Stimulated activated CD4-positive, alpha-beta T cell treated with anti-CD3 and anti-CD28 coated beads, Interleukin-12 subunit alpha, Interleukin-12 subunit beta, amount 100 ng/mL, for 24 hours (primary cell): ENCODE results near the gene FARP2.

Source experiments
- DNase-seq, 2 experiments: peaks; one replicate each; pipeline ENCODE4 v3.0.0-alpha.2; 2020; ENCODE audit warnings: low read depth in 2 of 2

FARP2 gene

GRCh38 chr2:241532168-241532567 is 176.1 kb downstream of the FARP2 start:
- DNase-seq: no peak

GRCh38 chr2:241532733-241533601 is 176.9 kb downstream of the FARP2 start:
- DNase-seq: no peak

DNA sequence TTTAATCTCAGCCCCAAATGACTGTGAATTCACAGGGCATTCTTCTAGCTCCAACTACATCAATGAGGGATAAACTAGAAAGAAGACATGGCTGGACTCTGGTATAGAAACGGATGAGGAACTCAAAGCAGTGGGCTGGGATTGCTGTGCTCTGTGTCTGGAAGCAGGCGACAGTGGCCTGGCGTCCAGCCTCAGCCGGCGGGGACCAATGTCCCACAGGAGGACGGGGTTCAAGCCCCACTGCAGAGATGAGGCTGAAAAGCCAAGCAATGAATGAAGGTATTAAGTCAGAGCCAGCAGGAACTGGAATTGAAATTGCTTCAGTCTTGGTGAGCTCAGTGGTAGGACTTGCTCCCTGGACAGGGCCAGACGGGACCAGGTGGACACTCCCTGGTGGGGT is 178.2 kb downstream of the FARP2 start:
- no peak for DNase-seq

GRCh38 chr2:241534701-241535375 is 178.8 kb downstream of the FARP2 start:
- DNase-seq: no peak

- no peak for DNase-seq
These were observed 180.0 kb downstream of the FARP2 start for GRCh38 chr2:241535871-241536655.

DNA sequence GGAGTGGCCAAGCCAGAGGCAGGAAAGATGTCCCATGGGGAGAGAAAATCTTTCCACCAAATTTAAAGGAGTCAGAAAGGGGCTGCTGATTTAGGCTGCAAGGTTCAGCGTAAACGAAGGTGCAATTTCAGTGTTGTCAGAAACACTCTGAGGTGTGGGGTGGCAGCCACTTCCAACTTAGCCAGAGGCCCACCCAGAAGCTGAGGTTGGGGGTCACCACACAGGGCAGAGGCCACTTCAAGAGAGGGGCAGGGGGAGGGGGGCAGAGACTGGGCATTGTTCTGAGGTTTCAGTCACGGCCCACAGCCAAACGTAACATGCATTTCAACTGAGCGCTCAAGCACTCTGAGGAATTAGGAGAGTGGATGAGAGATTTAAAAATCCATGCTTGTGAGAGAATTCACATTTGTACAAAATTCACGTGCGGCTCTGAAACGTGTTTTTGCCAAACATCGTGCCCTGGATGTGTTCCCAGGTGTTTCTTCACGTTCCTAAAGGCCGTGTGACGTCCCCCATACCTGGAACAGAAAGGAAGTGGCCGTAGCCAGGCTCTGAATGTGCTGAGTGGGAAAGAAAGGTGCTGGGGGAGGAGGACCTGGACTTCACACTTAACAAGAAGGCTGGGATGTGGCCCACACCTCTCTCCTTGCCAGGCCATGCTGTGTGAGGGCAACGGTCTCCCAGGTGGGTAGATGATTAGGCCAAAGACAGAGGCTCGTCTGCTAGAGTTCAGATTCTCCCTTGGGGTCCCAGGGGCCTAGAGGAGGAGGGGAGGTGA is 182.9 kb downstream of the FARP2 start:
- no peak for DNase-seq

GRCh38 chr2:241539616-241540374 is 183.7 kb downstream of the FARP2 start:
- DNase-seq: no peak

- no peak for DNase-seq
These were observed 184.3 kb downstream of the FARP2 start for GRCh38 chr2:241540401-241540770.

DNA sequence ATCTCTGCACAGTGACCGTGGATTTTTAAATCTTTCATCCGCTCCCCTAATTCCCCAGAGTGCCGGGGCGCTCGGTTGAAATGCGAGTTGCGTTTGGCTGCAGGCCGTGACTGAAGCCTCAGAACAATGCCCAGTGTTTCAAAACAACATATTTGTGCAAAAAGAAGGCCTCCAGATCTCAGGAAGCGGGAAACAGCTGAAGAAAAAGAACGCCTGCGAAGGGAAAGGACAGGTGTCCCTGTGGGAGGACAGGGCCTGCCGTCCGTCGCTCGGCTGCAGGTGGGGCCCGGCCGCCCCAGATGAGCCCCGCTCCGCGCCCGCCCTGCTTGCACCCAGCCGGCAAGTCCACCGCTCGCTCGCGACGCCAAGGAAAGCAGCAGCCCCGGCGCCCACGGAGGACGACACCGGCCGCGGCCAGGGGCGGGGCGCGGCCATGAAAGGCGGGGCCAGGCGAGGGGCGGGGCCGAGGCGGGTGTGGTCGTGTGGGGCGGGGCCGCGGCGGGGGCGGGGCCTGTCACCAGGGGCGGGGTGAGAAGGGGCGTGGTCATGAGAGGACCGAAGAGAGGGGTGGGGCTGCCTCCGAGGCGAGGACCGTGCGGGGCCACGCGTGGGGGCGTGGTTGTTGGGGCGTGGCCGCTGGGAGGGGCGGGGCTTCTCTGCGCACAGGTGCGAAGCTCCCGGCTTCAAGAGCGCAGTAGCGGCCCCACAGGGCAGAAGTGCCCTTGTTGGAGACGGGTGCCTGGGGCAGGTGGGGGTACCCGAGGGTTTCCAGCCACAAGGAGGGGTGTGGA is 184.9 kb downstream of the FARP2 start:
- DNase-seq: peak; percentile 31 to 60

DNA sequence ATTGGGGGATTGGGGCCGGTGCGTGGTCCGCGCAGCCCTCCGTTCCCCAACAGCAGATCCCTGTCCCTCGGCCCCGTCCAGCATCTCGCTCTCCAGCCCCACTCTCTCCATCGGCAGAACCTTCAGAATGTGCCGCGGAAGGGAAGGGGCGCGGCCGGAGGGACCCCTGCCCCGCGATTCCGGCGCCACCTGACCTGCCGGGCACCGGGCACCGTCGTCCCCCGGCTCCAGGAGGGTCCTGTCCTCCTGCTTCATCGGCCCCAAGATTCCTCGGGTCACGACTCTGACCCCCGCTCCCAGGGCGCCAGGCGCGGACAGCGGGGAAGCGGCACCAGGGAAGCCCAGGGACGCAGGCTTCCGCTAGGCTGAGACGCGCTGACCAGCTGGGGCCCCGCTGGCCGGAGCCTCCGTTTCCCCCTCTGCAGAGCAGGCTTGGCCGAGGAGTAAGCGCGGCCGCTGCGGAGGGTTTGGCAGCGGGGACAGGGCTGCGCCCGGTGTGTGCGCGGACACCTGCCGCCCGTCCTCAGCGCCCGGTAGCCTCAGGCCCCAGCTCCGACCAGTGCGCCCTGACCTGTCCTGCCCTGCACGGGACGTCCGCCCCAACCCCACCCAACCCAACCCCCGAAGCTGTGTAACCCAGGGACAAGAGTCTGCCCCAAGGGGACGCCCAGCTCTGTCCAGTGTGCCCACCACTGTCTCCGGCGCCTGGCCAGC is 185.6 kb downstream of the FARP2 start:
- no peak for DNase-seq

GRCh38 chr2:241542278-241542605 is 186.2 kb downstream of the FARP2 start:
- no peak for DNase-seq
